Thymus (tissue), 11 donors: Measurements from ENCODE around the gene CD302. TPM values are rescaled to one million over a fixed set of nuclear protein-coding genes. Genes with fewer than 3 reads are reported as not detected.
A peak's percentile ranks its signal among the peaks of the same experiment; 100 is the strongest.

Source experiments
- DNase-seq, 9 donors: peaks; one replicate each; pipeline ENCODE4 v3.0.0-alpha.2; 2013; ENCODE audit warnings: low spot score in 9 of 9, low read depth in 6 of 9, missing footprints in 1 of 9
- H3K27ac ChIP-seq, 2 donors: one replicate each; pipeline ENCODE4 v1.5.1; 2013; ENCODE audit warnings: control low read depth in 1 of 2, low read depth in 1 of 2, low read length in 1 of 2, mild to moderate bottlenecking in 1 of 2, moderate library complexity in 1 of 2
- H3K27me3 ChIP-seq, 2 donors: one replicate each; pipeline ENCODE4 v1.5.1; 2013; ENCODE audit warnings: low read length in 1 of 2; ENCODE audit not compliant: control insufficient read depth in 2 of 2, insufficient read depth in 1 of 2
- H3K36me3 ChIP-seq, 2 donors: one replicate each; pipeline ENCODE4 v1.5.1; 2013; ENCODE audit warnings: low read length in 1 of 2, mild to moderate bottlenecking in 1 of 2, moderate library complexity in 1 of 2; ENCODE audit not compliant: control insufficient read depth in 2 of 2, insufficient read depth in 2 of 2
- H3K4me1 ChIP-seq, 2 donors: one replicate each; pipeline ENCODE4 v1.5.1; 2013; ENCODE audit warnings: low read length in 2 of 2; ENCODE audit not compliant: control insufficient read depth in 2 of 2, insufficient read depth in 2 of 2
- H3K4me3 ChIP-seq, 2 donors: one replicate each; pipeline ENCODE4 v1.5.1; 2013; ENCODE audit warnings: low read length in 2 of 2, control low read depth in 1 of 2, mild to moderate bottlenecking in 1 of 2
- H3K9me3 ChIP-seq, 2 donors: one replicate each; pipeline ENCODE4 v1.5.1; 2013; ENCODE audit warnings: low read length in 1 of 2, mild to moderate bottlenecking in 1 of 2; ENCODE audit not compliant: control insufficient read depth in 2 of 2, insufficient read depth in 1 of 2
- WGBS: extraction: QIAGEN DNeasy Blood & Tissue Kit; methylation state at CpG from one replicate; pipeline ENCODE4 v1.1.7; 2013; 5-methylcytosine and 5-hydroxymethylcytosine counted together
- polyA plus RNA-seq: library from polyadenylated mRNA; stranded (reverse); fragments of 200-250 nt; gene quantifications from one replicate; pipeline ENCODE4 v1.2.3, GENCODE V29; 2013
- total RNA-seq: library from RNA; stranded (reverse); fragments of 120-200 nt; gene quantifications from one replicate; pipeline ENCODE4 v1.2.4, GENCODE V29; 2013
- donor health status: healthy.

The CD302 gene
- total and polyA plus RNA-seq, 2 donors, result 4.6 to 13.7 TPM

DNA sequence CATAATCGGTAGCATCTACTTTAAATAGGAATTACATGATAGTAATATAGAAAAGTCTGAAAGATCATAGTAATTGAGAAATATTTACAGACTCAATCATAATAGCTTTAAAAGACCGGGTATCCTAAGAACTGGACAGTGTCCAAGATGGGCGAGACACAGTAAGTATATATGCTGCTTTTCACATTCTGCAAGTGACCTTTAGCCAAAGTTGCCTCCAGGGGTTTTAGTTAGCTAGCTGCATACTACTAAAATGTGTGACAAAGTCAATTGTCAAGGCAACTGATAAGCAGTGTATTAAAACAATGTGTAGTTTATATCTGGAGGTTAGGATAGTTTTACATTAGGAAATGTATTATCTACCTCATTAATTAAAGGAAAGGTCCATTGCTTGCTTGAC is 24.6 kb downstream of the CD302 start:
- Histone ChIP-seq H3K9me3 (no peaks in the 10 kb centered on the region), H3K4me3 (no peak overlapping the region), H3K4me1 (no peaks in the 10 kb centered on the region), H3K27me3 (no peaks in the 10 kb centered on the region), H3K36me3 (peaks cover 0 to 39% of the 10 kb centered on the region in 2 donors), H3K27ac (no peak overlapping the region)
- DNase-seq, result no peak
- WGBS, result 97% methylated on average over 3 of the region's 3 CpGs

DNA sequence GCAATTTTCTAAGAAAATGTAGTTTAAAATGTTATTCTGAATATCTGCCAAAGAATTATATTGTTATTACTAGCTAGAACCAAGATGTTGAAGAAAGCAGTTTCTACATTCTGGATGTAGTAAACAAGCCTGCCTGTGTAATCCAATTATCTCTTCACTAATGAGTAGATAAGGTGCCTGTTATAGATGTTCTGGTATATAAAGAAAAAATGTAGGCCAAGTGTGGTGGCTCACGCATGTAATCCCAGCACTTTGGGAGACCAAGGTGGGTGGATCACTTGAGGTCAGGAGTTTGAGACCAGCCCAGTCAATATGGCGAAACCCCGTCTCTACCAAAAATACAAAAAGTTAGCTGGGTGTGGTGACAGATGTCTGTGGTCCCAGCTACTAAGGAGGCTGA is 28.9 kb downstream of the CD302 start:
- Histone ChIP-seq H3K4me3 (no peak overlapping the region), H3K9me3 (no peaks in the 10 kb centered on the region), H3K36me3 (peaks cover 5 to 66% of the 10 kb centered on the region in 2 donors), H3K27ac (no peak overlapping the region), H3K27me3 (no peaks in the 10 kb centered on the region), H3K4me1 (no peaks in the 10 kb centered on the region)
- no peak for DNase-seq
- WGBS, result 98% methylated on average over 3 of the region's 3 CpGs

- 96% methylated on average over 1 of the region's 1 CpG for WGBS
- H3K36me3 ChIP-seq, result peaks cover 27 to 75% of the 10 kb centered on the region in 2 donors
- H3K27ac ChIP-seq, result no peak overlapping the region
- H3K4me1 ChIP-seq, result no peaks in the 10 kb centered on the region
- H3K27me3 ChIP-seq, result no peaks in the 10 kb centered on the region
- no peaks in the 10 kb centered on the region for H3K9me3 ChIP-seq
- no peak for DNase-seq
- no peak overlapping the region for H3K4me3 ChIP-seq
Measured at GRCh38 chr2:159762075-159762474, 35.9 kb downstream of the CD302 start.

- Histone ChIP-seq H3K4me1 (no peaks in the 10 kb centered on the region), H3K27ac (no peak overlapping the region), H3K36me3 (peaks cover 27 to 77% of the 10 kb centered on the region in 2 donors), H3K9me3 (no peaks in the 10 kb centered on the region), H3K27me3 (no peaks in the 10 kb centered on the region), H3K4me3 (no peak overlapping the region)
- no peak for DNase-seq
Measured at GRCh38 chr2:159760326-159760725, 37.7 kb downstream of the CD302 start.

DNA sequence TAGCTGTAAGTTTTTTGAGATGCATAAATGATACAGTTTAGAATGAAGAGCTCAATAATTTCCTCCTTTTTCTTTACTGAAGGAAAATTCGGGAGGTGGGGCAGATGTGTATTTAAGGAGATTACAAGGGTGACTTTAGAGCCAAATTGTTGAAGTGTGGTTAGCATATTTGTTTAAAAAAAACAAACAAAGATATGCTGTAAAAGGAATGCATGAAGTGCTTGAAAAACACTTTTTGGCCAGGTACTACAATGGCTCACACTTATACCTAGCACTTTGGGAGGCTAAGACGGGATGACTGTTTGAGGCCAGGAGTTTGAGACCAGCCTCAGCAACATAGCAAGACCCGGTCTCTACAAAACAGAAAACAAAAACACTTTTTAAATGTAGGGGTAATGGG is 38.4 kb downstream of the CD302 start:
- H3K36me3 ChIP-seq, result peaks cover 27 to 79% of the 10 kb centered on the region in 2 donors
- H3K27me3 ChIP-seq, result no peaks in the 10 kb centered on the region
- no peak for DNase-seq
- WGBS, result 98% methylated on average over 3 of the region's 3 CpGs
- no peak overlapping the region for H3K4me3 ChIP-seq
- H3K9me3 ChIP-seq, result no peaks in the 10 kb centered on the region
- no peak overlapping the region for H3K27ac ChIP-seq
- no peaks in the 10 kb centered on the region for H3K4me1 ChIP-seq

DNA sequence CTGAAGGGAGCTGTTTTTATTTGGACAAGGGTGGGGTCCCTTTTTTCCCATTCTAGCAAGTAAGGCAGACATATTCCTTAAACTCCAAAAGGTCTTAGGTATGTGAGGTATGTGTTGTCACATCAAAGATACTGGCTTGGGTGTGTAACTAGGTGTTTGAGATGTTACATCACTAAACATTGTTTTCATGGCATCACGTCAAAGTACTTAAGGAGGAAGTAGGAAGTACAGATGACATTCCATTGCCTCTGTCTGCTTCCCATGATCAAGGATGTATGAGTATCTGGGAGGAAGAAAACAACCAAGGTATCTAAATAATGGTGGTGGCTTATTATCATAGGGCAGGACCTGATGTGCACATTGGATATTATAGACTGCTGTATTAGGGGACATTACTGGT is 39.3 kb downstream of the CD302 start:
- DNase-seq, result no peak
- H3K36me3 ChIP-seq, result peaks cover 27 to 85% of the 10 kb centered on the region in 2 donors
- no peak overlapping the region for H3K27ac ChIP-seq
- 92% methylated on average over 1 of the region's 1 CpG for WGBS
- H3K4me3 ChIP-seq, result no peak overlapping the region
- no peaks in the 10 kb centered on the region for H3K4me1 ChIP-seq
- no peaks in the 10 kb centered on the region for H3K27me3 ChIP-seq
- no peaks in the 10 kb centered on the region for H3K9me3 ChIP-seq

- no peak overlapping the region for H3K27ac ChIP-seq
Measured at GRCh38 chr2:159758239-159758638, 39.8 kb downstream of the CD302 start.

GRCh38 chr2:159755788-159756187 is 42.2 kb downstream of the CD302 start:
- peak in 1 of 9 donors; percentile 16 for DNase-seq
- H3K9me3 ChIP-seq, result no peaks in the 10 kb centered on the region
- no peaks in the 10 kb centered on the region for H3K27me3 ChIP-seq
- no peaks in the 10 kb centered on the region for H3K4me1 ChIP-seq
- no peak overlapping the region for H3K27ac ChIP-seq
- H3K4me3 ChIP-seq, result no peak overlapping the region
- peaks cover 19 to 95% of the 10 kb centered on the region in 2 donors for H3K36me3 ChIP-seq

More at GRCh38 chr2:159758239-159758638, 39.8 kb downstream of the CD302 start:
- Histone ChIP-seq H3K4me3 (no peak overlapping the region), H3K27me3 (no peaks in the 10 kb centered on the region), H3K9me3 (no peaks in the 10 kb centered on the region), H3K4me1 (no peaks in the 10 kb centered on the region), H3K36me3 (peaks cover 27 to 90% of the 10 kb centered on the region in 2 donors)
- WGBS, result 96% methylated on average over 1 of the region's 1 CpG
- no peak for DNase-seq

DNA sequence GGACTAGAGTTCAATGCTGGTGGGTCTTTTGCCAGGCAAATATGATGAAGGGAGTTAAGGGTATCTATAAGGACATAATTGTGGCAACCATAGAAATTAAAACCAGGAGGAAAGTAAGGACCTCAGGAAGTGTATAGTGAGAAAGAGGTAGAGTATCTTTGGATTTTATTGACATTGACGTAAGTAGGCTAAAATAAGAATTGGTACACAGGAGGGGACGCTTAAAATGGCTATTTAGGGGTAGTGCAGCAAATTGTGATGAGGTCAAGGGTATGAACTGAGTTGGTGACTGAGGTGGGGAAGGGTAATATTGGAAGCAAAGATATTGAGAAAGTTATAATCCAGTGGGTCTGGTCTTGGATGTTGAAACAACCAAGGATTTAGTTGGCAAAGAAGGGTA is 43.0 kb downstream of the CD302 start:
- WGBS, result 97% methylated on average over 2 of the region's 2 CpGs
- H3K4me3 ChIP-seq, result no peak overlapping the region
- no peaks in the 10 kb centered on the region for H3K4me1 ChIP-seq
- H3K36me3 ChIP-seq, result peaks cover 19 to 89% of the 10 kb centered on the region in 2 donors
- H3K9me3 ChIP-seq, result no peaks in the 10 kb centered on the region
- no peak for DNase-seq
- no peak overlapping the region for H3K27ac ChIP-seq
- H3K27me3 ChIP-seq, result no peaks in the 10 kb centered on the region

DNA sequence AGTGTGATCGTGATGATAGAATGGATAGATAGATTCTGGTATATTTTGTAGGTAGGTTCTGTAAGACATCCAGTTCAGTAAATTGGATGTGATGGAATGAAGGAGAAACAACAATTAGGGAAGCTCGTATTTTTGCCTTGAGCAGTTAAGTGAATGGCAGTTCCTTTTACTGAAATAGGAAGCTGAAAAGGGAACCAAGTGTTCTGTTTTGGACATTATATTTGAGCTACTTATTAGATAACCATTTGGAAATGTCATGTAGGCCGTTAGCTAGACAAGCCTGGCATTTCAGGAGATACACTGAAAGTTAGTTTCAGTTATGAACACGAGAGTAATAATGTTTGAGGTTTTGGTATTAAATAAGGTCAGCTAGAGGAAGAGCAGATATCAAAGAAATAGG is 44.2 kb downstream of the CD302 start:
- H3K4me1 ChIP-seq, result no peaks in the 10 kb centered on the region

More for the DNA sequence above, 44.2 kb downstream of the CD302 start:
- DNase-seq, result no peak
- H3K27ac ChIP-seq, result no peak overlapping the region
- 88% methylated on average over 4 of the region's 4 CpGs for WGBS
- H3K9me3 ChIP-seq, result no peaks in the 10 kb centered on the region
- H3K36me3 ChIP-seq, result peaks cover 17 to 87% of the 10 kb centered on the region in 2 donors
- no peak overlapping the region for H3K4me3 ChIP-seq
- no peaks in the 10 kb centered on the region for H3K27me3 ChIP-seq
